UCSD-AML1 (cell line): ENCODE results near the gene FHL5.
"Not testable (repeated sequence)": the region's sequence is repeated elsewhere in the genome, so short reads cannot be mapped to it uniquely, and the experiment has no call there.

ENCODE experiments used
- DNase-seq: peaks from one replicate; lab custom pipeline; 2025; ENCODE audit not compliant: unreplicated experiment; lab: John Stamatoyannopoulos, UW

Gene FHL5, protein sequence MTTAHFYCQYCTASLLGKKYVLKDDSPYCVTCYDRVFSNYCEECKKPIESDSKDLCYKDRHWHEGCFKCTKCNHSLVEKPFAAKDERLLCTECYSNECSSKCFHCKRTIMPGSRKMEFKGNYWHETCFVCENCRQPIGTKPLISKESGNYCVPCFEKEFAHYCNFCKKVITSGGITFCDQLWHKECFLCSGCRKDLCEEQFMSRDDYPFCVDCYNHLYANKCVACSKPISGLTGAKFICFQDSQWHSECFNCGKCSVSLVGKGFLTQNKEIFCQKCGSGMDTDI

DNA sequence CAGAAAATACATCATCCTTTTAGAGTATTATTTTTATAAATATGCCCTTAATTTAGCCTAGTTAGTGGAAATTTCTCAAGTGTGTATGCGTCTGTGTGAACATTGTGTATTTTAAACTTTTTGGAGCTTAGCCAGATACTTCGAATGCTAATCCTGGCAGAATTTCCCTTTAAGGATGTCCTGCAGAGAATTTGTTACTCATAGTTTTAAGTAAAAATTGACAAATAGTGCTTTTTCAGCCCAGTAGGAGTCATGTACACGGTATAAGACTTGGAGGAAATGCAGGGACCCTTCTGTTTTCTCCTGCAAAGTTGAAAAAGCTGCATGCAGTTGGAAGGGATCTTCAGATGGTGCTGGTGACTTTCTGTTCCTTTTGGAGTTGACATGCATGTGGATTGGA lies at the start of gene FHL5:
Gene FHL5 (plus strand): TSS at position 243 of the 400 bp plus-strand sequence. CDS start 40,486 bp downstream, outside the sequence.
- DNase-seq, result no peak

DNA sequence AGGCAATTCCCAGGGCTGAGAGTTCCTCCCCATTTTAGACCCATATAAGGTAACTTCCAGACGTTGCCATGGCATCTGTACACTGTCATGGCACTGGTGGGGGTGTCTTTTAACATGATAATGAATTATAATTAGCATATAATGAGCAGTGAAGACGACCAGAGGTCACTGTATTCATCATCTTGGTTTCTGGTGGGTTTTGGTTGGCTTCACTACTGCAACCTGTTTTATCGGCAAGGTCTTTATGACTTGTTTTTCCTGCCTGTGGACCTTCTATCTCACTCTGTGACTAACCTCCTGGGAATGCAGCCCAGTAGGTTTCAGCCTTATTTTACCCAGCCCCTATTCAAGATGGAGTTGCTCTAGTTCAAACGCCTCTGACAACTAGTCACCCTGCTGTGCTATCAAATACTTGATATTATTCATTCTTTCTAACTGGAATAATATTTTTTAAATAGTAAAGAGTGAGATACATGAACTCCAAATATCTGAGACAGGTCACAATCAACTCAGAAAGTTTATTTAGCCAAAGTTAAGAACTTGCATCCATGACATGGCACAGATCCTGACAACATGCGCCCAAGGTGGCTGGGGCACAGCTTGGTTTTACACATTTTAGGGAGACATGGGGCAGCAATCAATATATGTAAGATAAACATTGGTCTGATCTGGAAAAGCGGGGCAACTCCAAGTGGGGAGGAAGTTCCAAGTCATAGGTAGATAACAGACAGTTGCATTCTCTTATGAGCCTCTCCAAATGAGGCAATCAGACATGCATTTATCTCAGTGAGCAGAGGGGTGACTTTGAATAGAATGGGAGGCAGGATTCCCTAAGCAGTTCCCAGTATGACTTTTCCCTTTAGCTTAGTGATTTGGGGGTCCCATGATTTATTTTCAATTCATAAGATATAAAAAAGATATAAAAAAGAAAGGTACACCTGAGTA lies 42.5 kb upstream of the FHL5 start:
- no peak for DNase-seq

DNA sequence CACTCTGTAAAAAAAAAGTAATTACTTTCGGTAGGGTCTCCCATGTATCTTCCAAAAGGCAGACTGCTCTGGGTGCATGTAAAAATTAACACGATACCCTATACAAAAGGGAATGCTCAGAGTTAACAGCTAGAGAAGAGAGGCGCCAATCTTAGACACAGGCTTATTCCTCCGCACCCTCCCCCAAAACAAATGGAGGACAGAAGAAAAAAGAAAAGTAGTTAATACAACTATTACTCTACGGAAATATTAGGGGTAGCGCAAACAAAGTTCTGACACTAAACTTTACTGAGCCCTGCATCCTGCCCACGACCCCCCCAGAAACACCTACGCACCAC lies 41.7 kb upstream of the FHL5 start:
- DNase-seq, result no peak

DNA sequence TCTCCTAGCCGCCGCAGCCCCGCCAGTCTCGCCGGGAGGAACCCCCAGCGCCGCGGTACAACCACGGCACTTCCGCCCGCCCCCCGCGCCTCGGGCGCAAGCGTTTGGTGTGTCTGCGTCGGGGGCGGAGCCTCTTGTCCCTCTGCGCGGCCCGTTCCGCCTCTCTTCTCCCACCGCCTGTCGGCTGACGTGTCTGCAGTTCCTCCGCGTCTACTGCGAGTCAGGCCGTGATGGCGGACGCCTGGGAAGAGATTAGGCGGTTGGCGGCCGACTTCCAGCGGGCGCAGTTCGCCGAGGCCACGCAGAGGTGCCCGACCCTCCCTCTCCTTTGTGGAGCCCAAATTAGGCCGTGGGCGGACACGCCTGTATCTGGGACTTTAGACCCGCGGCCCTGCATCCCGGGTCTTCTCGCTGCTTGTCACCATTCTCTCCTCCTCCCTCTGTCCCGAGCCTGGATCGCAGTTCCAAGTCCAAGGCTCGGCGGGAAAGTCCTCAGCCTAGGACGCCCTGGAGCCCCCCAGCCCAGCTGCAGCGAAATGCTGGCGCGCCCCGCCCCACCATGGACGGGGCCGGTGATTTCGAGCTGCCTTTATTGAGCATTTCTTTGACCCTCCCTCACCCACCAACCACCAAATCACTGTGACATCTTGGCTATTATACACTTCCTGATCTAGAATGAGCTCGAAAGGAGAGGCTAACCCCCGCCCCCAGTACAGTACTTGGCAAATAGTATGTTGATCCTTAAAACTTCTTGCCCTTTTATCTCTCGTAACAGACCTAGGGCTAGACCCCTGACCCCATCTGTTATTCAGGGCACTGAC lies 41.1 kb upstream of the FHL5 start, which contains the start of gene UFL1:
Gene UFL1 (plus strand): TSS at position 163 of the 821 bp plus-strand sequence. CDS start 68 bp downstream, at position 231.
- DNase-seq, result peak; percentile 94

DNA sequence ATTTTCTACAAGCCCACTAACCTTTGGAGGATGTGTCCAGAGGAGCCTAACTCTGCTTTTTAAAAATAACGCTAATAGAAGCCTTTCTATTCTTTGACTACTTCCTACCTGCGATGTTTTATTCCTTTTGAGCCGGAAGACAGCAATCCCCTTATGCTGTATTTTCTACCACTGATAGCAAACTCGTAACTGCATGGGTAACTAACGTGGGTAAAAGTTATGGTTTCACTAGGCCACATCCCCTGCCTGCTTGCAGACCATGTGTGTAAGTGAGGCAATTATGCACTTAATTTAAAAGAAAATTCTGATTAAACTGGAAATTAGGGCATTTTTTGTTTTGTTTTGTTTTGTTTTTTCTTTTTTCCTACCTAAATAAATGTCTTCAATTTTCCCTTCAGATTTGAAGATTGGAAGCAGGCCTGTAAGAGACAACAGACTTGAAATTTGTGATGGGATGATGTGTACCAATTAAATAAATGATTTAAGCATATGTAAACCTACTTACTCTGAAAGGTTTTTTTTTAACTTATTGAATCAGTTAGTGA lies 40.4 kb upstream of the FHL5 start:
- no peak for DNase-seq

DNA sequence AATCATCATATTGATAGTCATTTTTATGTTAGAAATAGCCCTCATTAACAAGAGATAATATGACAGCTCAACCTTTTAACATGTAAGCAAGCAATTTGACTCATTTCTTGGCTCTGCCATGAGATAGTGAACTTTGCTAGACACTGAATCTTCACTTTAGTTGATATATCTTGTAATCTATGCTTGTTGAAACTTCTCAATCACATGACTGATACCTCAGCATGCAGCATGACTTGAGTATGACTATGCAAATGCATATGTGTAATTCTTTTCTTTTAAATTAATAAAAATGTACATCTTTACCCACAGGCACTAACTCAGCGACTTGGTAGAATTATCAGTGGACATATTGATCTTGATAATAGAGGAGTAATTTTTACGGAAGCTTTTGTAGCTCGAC lies 34.7 kb upstream of the FHL5 start:
- no peak for DNase-seq

DNA sequence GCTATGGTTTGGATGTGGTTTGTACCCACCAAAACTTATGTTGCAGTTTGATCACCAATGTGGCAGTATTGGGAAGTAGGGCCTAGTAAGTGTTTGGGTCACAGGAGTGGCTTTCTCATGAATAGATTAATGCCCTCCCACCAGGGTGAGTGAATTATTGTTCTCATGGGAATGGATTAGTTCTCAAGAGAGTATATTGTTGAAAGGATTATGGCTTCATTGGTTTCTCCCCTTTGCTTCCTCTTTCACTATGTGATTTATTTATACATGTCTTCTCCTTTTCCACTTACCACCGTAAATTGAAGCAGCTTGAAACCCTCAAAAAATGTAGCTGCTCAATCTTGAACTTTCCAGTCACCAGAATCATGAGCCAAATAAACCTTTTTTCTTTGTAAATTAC lies 30.5 kb upstream of the FHL5 start:
- DNase-seq, result no peak

DNA sequence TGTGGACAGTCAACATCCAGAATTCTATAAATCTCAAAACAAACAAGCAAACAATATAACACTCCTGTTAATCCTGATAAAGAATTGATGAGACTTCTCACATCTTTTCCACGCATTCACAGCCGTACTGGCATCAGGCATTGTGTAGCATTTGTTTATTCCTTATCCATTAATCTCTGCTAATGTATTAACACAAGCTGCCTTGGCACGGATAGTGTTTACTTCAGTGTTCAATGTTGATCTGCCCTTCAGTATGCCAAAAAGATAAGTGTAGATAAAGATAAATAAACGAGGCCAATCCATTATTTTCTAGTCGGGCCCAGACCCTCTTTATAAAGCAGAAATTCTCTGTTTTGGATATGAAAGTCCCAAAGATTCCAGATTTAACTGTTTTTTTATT lies 25.2 kb upstream of the FHL5 start:
- no peak for DNase-seq

DNA sequence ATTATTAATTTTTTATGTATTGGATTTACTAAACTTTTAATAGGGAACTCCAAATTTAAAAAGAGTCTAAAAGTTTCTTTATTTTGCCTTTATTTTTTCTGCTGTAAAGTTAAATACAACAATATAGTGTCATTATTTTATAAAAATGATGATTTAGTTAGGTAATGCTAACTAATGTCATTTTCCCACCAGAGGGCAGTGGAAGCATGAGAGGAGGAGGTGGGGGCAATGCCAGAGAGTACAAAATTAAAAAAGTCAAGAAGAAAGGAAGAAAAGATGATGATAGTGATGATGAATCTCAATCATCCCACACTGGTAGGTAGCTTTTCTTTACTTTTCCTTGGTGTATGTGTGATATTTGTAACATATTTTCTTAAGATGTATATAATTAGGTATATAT lies 20.2 kb upstream of the FHL5 start:
- no peak for DNase-seq

DNA sequence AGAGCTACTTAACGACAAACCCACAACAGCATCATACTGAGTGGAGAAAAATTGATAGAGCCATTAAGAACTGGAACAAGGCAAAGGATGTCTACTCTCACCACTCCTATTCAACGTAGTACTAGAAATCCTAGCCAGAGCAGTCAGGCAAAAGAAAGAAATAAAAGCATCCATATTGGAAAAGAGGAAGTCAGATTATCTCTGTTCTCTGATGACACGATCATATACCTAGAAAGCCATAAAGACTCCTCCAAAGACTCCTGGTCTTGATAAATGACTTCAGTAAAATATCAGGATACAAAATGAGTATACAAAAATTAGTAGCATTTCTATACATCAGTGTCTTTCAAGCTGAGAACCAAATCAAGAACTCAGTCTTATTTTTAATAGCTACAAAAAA lies 17.0 kb upstream of the FHL5 start:
- no peak for DNase-seq

DNA sequence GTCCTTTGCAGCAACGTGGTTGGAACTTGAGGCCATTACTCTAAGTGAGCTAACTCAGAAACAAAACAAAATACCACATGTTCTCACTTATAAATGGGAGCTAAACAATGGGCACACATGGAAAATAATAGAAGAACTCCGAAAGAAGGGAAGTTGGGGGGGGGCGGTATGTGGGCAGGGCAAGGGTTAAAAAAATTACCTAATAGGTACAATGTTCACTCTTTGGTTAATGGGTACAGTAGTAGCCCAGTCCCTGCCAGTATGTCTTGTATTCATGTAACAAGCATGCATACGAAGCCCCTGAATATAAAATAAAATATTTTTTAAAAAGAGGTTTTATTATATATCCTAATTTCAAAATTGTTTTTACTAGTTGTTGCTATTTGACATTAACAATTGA lies 15.3 kb upstream of the FHL5 start:
- DNase-seq, result no peak

DNA sequence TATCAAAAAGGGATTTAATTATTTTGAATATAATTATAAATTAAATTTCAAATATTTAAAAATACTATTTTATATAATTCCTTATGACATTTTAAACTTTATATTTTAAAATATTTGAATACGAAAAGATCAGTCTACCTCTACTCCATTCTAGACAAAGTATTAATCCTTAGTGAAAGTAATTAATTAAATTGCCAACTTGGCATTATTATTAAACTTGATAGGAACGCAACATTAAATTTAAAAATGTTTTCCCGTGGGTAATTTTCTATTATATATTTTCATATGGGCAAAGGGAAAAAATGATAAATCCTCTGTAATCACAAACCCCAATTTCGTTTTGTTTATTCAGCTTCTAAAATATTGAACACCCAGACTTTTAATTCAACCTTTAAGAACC lies 8.4 kb upstream of the FHL5 start:
- no peak for DNase-seq

DNA sequence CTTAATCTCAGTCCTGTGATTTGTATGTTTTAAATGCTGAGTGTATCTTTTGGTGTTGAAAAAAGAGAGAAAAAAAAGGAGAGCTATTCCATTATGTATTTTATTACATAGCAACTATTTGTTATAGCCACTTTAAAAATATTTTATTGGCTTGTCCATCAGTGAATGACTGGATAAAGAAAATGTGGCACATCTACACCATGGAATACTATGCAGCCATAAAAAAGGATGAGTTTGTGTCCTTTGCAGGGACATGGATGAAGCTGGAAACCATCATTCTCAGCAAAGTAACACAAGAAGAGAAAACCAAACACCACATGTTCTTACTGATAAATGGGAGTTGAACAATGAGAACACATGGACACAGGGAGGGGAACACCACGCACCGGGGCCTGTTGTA lies 3.2 kb upstream of the FHL5 start:
- DNase-seq, result not testable (repeated sequence)

DNA sequence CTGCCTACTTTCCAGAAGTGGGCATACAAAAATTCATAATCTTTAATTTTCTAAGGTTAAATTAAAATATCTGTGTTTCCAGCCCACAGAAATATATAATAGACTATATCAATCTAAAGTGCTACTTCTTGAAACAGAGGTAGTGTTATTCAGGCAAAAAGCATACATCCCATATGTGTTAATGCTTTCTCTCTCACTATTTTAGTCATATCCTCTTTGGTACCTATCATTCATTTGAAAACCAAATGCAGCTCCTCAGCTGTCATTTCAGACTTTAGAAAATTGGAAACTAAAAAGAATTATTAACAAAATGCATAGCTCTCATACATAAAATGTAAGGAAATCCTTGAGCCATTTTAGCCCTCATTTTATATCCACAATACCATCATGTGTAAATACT lies 925 bp downstream of the FHL5 start:
- DNase-seq, result no peak

DNA sequence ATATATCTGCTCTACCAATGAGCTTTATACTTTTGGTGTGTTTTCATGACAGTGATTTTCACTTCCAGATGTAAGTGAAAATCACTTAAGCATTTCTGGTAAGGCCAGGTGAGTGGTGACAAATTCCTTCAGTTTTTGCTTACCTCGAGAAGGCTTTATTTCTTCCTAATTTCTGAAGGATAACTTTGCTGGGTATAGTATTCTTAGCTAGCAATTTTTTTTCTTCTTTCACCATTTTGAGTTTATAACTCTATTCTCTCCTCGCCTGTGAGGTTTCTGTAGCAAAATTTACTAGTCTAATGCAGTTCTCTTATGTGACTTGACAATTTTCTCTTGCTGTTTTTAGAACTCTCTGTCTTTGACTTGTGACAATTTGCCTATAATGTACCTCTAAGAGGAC lies 7.1 kb downstream of the FHL5 start:
- no peak for DNase-seq

DNA sequence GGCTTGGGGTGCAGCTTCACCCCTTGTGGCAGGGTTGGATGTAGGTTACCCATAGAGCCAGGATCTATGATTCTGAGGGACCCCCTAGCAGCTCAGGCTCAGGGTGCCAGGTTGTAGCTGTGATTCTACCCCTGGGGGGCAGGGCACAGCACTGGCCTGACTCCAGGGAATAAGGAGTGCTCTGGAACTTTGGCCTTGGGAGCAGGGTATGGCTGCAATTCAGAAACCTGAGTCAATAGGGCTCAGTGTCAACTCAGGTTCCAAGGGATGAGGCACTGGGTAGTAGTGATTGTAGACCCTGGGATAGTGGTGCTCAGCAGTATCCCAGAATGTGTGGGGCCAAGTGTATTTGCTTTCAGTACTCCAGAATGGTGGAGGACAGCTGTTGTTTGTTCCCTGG lies 8.6 kb downstream of the FHL5 start:
- no peak for DNase-seq

DNA sequence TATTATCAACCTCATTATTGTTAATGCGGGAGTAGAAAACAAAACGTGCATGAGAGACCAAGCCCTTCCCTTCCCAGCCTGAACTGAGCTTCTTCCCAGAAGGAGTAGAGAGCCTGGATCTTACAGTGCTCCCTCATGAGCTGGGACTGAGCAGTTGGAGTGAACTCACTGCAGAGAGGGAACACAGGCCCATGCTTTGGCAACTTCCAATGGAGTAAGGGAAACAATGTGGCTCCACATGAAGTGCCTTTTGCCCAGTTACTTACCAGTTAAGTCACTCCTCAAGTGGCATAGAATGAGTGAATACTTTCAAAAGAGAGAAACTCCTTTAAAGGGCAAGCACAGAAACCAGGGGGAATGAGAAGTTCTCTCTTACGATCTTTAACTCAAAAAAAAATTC lies 12.4 kb downstream of the FHL5 start:
- no peak for DNase-seq

DNA sequence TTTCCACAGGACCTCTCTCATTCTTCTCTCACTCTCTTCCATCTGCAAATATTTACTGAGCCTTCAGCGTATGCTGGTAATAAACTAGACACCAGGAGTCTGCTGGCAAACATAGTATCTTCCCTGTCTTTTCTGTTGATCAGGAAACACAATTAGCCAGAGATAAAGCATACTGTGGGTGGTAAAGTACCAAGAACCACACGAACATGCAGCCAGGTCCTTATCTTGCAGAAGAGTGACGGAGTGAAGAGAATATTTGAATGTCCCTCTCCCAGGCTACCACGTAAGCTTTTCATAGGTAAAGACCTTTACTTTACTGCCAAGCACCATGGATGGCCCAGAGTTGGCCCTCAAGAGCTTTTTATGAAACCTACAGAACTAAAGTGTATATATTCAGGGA lies 13.3 kb downstream of the FHL5 start:
- DNase-seq, result no peak

DNA sequence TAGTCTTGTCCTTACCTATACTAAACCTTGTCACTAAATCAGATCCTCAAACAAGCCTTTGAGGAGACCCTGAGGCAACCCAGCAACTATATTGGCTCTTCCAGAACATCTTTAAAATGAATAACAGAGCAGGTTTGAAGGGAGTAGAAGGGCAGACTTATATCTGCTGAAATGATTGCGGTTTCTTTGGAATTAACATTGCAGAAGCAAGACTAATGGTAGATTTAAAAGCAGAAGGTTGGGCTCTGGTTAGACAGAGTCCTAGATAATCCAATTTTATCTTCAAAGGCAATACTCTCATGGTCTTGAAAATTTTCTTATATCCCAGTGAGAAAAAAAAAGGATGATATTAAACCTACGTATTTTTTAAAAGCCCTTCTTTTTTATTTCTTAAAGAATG lies 19.1 kb downstream of the FHL5 start:
- no peak for DNase-seq

DNA sequence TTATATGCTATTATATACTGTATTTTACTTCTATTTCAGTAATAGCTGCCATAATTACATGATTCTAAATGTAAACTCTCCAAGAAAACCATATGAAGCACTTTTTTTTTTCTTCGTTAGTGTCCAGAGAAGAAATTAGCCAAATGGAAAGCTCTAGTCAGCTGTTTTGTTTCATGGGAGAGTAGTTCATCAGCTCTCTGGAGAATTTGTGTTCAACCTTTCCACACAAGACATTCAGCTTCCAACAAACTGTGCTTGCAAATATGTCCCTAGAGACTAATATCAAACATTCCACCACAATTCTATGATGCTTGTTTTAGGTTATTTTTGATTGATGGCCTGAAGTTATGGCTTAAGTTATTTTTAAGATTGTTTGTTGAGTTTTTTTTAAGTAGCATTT lies 19.5 kb downstream of the FHL5 start:
- no peak for DNase-seq

DNA sequence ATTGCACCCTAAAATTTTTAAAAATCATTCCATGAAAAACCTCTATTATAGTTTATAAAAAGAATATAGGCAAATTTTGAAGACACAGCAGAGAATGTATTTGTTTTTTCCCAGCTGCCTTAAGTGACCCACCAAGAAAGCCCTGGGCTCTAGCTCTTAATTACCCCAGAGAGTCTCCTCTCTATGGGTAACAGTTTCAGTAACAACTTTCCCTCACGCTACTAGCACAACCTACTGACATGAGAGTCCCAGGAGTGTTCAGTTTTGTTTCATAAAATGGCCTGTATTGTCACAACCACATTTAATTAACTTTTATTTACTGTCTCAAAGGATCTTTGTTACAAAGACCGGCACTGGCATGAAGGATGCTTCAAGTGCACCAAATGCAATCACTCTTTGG lies 41.5 kb downstream of the FHL5 start:
- DNase-seq, result no peak
